Peyer's patch (tissue), 4 donors: ENCODE results near the gene ACD. TPM values are rescaled to one million over a fixed set of nuclear protein-coding genes. Genes with fewer than 3 reads are reported as not detected.

Experiments
- DNase-seq, 3 donors: peaks; one replicate each; pipeline ENCODE4 v3.0.0-alpha.2; 2017 to 2019
- H3K27ac ChIP-seq, 4 donors: fragments of 200-600 bp; sonication (generic); one replicate each; pipeline ENCODE4 v1.5.1; 2016 to 2019
- H3K27me3 ChIP-seq, 2 donors: fragments of 200-600 bp; sonication (generic); one replicate each; pipeline ENCODE4 v1.5.1; 2019
- H3K36me3 ChIP-seq, 3 donors: fragments of 200-600 bp; sonication (generic); one replicate each; pipeline ENCODE4 v1.5.1; 2016 to 2019
- H3K4me1 ChIP-seq, 4 donors: fragments of 200-600 bp; sonication (generic); one replicate each; pipeline ENCODE4 v1.5.1; 2016 to 2019
- H3K4me3 ChIP-seq, 4 donors: fragments of 200-600 bp; sonication (generic); 1 replicate in 3 of 4; 2 replicates in 1 of 4; pipeline ENCODE4 v1.5.1; 2016 to 2019; ENCODE audit warnings: mild to moderate bottlenecking in 1 of 4
- H3K9me3 ChIP-seq, 4 donors: fragments of 200-600 bp; sonication (generic); one replicate each; pipeline ENCODE4 v1.5.1; 2016 to 2019; ENCODE audit warnings: mild to moderate bottlenecking in 1 of 4
- POLR2A ChIP-seq, 2 donors: fragments of 450-650 bp; IDR thresholded peaks; one replicate each; pipeline ENCODE4 v1.5.1; 2017; ENCODE audit warnings: antibody characterized with exemption in 2 of 2, mild to moderate bottlenecking in 2 of 2, moderate library complexity in 2 of 2
- total RNA-seq, 4 donors: library from RNA; depleted of rRNA; stranded (reverse); fragments of >200 nt; gene quantifications; one replicate each; pipeline ENCODE4 v1.1.0, GENCODE V29; 2016
- TF ChIP-seq, protein P1 (sequence below), 6 experiments: fragments of 450-650 bp in 4 of 6; fragments of 200-600 bp in 2 of 6; sonication (generic) in 1 of 6; IDR thresholded peaks; one replicate each; pipeline ENCODE4 v1.5.1; 2017 to 2019; ENCODE audit warnings: antibody characterized with exemption in 6 of 6, mild to moderate bottlenecking in 3 of 6, moderate library complexity in 1 of 6

The ACD gene
- 10 to 100 TPM; 14.2 to 37.2 (median 18.6) TPM for total RNA-seq

DNA sequence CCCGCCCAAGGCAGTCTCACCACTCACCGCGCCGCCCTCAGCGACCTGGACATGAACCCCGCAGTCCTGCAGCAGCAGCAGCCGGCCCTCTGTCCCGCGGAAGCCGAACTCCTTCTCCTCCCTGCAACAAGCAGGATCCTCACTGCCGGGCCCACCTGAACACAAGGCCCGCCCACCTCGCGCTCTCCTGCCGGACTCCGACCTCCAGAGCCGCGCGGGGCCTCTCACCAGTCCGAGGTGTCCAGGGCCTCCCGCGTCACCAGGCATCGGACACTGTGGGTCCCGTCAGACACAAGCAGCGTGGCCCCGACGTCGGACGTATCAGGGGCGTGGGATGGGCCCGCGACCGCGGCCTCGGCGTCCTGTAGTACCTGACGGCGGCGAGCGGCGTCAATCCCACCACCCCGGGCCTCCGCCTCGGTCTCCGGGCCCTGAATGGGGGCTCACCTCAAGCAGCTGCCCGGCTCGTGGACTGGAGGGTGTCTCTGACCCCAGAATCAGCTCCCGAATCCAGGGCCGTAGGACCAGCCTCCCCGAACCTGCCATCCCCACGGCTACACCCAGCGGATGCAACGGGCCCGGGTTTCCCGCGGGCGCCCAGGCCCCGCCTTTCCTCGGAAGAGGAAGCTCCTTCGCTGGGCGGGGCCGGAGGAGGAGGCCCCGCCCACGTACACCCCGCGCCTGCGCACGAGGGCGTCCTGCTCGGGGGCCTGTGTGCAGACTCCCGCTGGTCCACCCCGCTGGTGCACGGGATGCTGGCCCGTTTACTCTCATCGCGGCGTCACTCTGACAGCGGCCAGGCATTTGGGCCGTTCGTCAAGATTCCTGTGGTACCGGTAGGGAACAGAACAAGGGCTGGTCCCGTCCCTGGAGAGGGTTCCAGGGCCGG lies at the start of gene ACD:
Gene ACD (minus strand): TSS at position 586 of the 889 bp plus-strand sequence. CDS start 40 bp downstream, at position 546.
- Histone ChIP-seq H3K27me3 (no peaks in the 10 kb centered on the region), H3K27ac (peak within 1 kb of the TSS; percentile 91 to 99 (median 97)), H3K4me1 (peaks cover 0 to 20% (median 10%) of the 10 kb centered on the region in 4 donors), H3K9me3 (no peaks in the 10 kb centered on the region), H3K4me3 (peak within 1 kb of the TSS; percentile 73 to 93 (median 82)), H3K36me3 (peaks cover 0 to 9% (median 0%) of the 10 kb centered on the region in 3 donors)
- peak; percentile 56 to 69 for TF ChIP-seq POLR2A (IDR thresholded peaks at IDR 0.05)
- TF ChIP-seq, protein P1, sequence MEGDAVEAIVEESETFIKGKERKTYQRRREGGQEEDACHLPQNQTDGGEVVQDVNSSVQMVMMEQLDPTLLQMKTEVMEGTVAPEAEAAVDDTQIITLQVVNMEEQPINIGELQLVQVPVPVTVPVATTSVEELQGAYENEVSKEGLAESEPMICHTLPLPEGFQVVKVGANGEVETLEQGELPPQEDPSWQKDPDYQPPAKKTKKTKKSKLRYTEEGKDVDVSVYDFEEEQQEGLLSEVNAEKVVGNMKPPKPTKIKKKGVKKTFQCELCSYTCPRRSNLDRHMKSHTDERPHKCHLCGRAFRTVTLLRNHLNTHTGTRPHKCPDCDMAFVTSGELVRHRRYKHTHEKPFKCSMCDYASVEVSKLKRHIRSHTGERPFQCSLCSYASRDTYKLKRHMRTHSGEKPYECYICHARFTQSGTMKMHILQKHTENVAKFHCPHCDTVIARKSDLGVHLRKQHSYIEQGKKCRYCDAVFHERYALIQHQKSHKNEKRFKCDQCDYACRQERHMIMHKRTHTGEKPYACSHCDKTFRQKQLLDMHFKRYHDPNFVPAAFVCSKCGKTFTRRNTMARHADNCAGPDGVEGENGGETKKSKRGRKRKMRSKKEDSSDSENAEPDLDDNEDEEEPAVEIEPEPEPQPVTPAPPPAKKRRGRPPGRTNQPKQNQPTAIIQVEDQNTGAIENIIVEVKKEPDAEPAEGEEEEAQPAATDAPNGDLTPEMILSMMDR (IDR thresholded peaks at IDR 0.05), result no peak
- peak; percentile 88 to 95 (median 94) for DNase-seq

DNA sequence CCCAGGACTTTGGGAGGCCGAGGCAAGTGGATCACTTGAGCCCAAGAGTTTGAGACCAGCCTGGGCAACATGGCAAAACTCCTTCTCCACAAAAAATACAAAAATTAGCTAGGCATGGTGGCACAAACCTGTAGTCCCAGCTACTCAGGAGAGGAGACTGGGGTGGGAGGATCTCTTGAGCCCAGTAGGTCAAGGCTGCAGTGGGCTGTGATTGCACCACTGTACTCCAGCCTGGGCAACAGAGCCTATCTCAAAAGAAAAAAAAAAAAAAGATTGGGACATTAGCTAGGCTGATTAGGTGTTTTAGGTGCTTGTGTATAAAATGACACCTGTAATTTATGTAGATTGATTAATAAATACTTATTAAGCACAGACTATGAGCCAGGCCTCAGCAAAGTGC lies 49.0 kb upstream of the ACD start:
- no peaks in the 10 kb centered on the region for H3K9me3 ChIP-seq
- peaks cover 0 to 4% (median 0%) of the 10 kb centered on the region in 4 donors for H3K4me1 ChIP-seq
- no peaks in the 10 kb centered on the region for H3K27me3 ChIP-seq
- H3K4me3 ChIP-seq, result no peak overlapping the region
- TF ChIP-seq, protein P1 (IDR thresholded peaks at IDR 0.05), result no peak
- no peak for TF ChIP-seq POLR2A (IDR thresholded peaks at IDR 0.05)
- no peak for DNase-seq
- H3K27ac ChIP-seq, result no peak overlapping the region
- H3K36me3 ChIP-seq, result no peaks in the 10 kb centered on the region

DNA sequence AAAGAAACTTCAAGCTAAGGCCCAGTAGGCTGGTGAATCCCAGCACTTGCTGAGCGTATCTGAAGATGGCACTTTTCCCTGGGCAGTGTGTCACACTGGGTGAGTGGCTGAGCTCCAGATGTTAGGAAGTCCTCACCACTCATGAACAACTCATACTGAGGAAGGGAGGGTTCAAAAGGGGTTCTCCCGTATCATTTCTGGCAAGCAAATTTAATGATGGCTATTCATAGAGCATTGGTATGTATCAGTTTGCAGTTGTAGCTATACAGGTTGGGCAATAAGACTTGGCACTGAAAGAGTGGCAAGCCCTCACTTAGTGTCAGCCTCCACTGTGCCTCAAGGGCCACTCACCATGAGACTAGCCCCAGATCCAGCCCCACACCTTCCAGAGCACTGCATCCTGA lies 48.3 kb upstream of the ACD start:
- Histone ChIP-seq H3K4me3 (no peak overlapping the region), H3K27ac (no peak overlapping the region), H3K36me3 (no peaks in the 10 kb centered on the region), H3K4me1 (peaks cover 0 to 2% (median 0%) of the 10 kb centered on the region in 4 donors), H3K27me3 (no peaks in the 10 kb centered on the region), H3K9me3 (no peaks in the 10 kb centered on the region)
- TF ChIP-seq, protein P1 (IDR thresholded peaks at IDR 0.05), result no peak
- TF ChIP-seq POLR2A (IDR thresholded peaks at IDR 0.05), result no peak
- no peak for DNase-seq

DNA sequence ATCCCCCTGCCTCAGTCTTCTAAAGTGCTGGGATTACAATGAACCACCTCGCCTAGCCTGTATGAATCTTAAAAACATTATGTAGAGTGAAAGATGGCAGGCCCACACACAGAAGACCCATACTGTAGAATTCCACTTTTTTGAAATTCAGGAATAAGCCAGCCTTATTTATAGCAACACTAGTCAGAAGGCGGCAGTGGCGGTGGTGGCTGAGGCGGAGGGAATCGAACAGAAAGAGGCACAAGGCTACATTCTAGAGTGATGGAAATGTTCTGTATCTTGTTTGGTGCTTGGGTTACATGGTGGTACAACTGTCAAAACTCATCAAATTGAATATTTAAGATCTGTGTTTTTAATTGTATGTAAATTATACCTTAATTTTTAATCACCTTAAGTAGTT lies 47.7 kb upstream of the ACD start:
- Histone ChIP-seq H3K27ac (no peak overlapping the region), H3K27me3 (no peaks in the 10 kb centered on the region), H3K9me3 (no peaks in the 10 kb centered on the region), H3K36me3 (no peaks in the 10 kb centered on the region), H3K4me3 (no peak overlapping the region), H3K4me1 (no peaks in the 10 kb centered on the region)
- no peak for TF ChIP-seq POLR2A (IDR thresholded peaks at IDR 0.05)
- TF ChIP-seq, protein P1 (IDR thresholded peaks at IDR 0.05), result no peak
- no peak for DNase-seq

DNA sequence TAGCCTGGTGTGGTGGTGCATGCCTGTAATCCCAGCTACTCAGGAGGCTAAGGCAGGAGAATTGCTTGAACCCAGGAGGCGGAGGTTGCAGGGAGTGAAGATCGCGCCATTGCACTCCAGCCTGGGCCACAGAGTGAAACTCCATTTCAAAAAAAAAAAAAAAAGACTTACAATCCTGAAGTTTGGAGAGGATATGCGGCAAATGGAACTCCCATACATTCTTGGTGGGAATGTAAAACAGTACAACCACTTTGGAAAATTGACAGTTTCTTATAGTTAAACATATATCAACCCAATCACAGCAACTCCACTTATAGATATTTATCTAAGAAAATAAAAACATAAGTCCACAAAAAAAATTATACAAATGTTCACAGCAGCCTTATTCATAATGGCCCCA lies 47.1 kb upstream of the ACD start:
- TF ChIP-seq POLR2A (IDR thresholded peaks at IDR 0.05), result no peak
- TF ChIP-seq, protein P1 (IDR thresholded peaks at IDR 0.05), result no peak
- no peak for DNase-seq
- Histone ChIP-seq H3K27me3 (no peaks in the 10 kb centered on the region), H3K9me3 (no peaks in the 10 kb centered on the region), H3K4me1 (no peaks in the 10 kb centered on the region), H3K4me3 (no peak overlapping the region), H3K27ac (no peak overlapping the region), H3K36me3 (no peaks in the 10 kb centered on the region)
